Stimulated activated CD4-positive, alpha-beta T cell treated with anti-CD3 and anti-CD28 coated beads, Interleukin-12 subunit alpha, Interleukin-12 subunit beta, amount 100 ng/mL, for 4 hours (primary cell): Measurements from ENCODE around the gene LCLAT1.

Experiments
- DNase-seq: peaks from one replicate; pipeline ENCODE4 v3.0.0-alpha.2; 2020

Gene LCLAT1

DNA sequence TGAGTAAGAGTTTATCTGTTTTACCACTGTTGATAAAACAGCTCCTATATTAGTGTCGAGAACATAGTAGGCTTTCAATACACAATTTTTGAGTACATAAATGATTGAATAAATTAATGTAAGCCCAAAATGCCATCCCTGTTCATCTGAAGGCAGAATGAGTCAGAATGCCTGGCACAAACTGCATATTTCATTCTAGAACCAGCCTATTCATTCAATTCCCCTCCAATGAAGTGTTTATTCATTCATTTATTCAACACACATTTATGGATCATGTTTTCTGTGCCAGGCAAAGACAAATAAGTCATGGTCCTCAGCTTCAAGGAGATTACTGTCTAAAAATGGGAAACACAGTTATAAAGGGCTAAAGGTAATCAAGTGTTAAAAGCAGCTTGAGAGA lies 22.8 kb upstream of the LCLAT1 start:
- DNase-seq: no peak

DNA sequence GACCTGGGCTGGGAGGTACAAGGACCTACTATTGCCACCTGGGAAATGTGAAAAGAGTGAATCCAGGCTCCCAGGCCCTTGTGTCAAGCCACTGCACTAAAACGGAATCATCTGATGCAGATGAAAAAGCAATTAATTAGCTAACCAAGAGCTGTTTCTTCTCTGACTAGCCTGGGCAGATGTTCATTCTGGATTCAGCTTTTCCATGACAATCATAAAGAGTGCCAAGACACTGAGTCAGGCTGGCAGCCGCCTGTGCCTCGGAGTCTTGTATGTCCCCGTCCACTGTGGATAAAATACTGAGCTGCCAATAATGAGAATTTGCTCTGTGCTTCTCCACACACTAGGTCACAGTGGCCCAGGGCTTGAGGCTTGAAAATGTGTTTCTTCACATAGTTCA lies 21.7 kb upstream of the LCLAT1 start:
- no peak for DNase-seq

DNA sequence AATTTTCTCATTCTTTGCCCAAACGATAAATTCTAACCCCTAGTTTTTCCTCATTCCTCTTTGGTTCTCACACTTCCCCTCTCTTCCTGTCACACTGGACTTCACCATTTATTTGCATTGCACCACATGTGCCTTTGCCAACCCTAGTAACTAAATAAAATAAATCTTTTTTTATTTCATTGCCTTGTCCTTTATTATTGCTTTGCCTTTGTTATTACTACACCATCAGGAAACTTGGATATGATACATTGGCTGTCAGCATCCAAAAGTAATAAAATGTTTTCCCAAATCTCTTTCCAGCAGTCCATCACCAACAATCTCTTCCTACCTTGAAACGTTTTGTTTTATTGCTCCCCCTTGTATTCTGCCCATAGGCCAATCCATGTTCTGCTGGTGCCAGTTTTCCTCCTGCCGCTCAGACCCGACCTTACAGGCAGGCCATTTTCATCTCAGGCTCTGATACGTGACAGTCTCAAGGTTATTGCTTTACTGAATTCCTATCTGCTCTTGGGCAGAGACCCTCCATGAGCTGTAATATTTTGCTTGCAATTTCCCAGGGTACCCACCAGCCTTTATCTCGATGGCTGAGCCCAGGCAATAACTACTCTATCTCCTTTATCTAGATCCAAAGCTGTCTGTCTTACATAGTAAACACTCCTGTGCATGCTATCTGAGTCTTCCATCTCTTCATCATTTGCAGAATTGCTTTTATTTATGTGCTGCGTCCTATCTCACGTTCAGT lies 19.3 kb upstream of the LCLAT1 start:
- no peak for DNase-seq

DNA sequence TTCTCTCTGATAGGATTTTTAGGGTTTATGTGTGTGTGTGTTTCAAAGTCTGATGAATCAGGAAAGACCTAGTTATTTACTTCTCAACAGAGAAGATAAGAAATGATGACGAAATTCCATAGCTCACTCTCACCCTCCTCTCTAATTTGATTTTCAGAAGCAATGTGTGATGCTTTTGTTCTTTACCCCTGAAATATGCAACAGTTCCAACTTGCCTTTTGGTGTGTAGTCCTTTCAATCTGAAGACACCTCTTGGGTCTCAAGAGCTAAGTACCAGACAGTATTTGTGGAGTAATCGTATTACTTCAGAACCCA lies 18.7 kb upstream of the LCLAT1 start:
- DNase-seq: no peak

DNA sequence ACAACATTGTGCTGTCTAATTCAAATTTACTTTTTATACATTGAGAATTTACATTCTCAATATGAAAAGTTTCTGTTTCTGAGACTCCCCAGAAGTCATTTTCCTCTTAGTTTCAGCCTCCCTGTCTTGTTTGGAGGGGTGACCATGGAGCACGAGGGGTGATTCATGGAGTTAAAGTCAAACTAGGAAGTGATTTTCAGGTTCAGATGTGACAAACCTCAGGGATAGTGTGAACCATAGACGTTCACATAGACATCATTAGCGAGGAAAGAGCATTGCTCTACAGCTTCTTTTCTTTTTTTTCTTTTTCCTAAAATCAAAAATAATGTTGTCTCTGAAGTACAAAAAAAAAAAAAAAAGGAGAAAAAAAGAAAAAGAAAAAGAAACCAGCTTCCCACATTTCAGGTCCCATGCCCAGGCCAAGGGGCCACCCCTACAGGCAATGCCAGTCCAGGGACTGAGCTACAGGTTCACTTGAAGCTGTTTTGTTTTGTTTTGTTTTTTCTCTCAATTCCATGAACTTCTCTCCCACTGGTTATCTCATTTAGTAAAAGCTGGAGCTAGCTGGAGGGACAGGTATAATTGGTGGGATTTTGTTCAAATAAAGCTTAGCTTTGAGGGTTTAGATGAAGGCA lies 18.1 kb upstream of the LCLAT1 start:
- DNase-seq: no peak

DNA sequence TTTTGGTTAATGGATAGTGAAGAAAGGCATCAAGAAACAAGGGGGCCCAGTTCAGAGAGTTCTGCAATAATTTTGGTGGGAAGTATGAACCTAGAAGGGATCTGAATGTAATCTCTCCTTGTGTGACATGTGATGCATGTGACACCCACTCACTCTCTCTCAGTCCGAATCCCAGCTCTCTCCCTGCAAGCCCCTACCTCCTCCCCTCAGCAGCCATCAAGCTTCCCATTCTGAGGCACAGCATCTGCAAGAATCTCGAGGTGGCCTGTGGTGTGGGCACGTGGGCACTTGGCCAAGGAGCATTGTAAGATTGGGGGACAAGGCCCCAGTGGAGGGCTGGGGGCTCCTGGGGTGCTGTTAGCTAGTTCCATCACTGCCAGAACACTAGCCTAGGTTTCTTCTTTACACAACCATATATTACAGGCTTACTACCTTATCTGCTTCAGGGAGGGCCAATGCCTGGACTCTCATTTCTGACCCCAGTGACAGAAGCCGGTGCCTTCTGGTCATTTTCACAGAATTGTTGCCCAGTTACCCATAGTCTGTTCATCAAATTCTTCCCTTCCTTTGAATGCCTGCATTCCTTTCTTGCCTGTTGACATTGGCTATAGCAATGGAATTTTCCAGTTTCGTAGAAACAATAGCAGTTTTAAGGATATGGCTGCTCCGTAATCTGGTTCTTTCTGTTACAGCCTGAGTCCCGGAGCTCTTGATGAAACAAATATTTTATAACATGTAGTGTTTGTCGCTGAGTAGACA lies 13.3 kb upstream of the LCLAT1 start:
- no peak for DNase-seq

DNA sequence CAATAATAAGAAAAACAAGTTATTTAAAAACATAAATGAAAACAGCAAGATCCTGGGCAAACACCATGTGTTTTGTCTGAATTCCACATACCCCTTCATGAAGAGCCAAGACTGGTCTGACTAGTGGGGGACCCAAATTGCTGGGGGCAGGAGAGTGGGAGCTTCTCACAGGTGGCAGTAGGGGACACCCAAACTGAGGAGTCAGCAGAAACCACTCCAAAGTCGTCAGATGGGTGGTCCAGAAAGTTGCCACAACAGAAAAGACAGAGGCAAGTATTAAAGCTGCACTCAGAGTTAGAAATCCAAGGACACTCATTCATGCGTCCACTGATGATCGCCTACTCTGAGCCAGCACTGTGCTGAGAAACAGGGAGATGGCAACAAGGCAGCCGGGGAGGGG lies 12.3 kb upstream of the LCLAT1 start:
- no peak for DNase-seq

DNA sequence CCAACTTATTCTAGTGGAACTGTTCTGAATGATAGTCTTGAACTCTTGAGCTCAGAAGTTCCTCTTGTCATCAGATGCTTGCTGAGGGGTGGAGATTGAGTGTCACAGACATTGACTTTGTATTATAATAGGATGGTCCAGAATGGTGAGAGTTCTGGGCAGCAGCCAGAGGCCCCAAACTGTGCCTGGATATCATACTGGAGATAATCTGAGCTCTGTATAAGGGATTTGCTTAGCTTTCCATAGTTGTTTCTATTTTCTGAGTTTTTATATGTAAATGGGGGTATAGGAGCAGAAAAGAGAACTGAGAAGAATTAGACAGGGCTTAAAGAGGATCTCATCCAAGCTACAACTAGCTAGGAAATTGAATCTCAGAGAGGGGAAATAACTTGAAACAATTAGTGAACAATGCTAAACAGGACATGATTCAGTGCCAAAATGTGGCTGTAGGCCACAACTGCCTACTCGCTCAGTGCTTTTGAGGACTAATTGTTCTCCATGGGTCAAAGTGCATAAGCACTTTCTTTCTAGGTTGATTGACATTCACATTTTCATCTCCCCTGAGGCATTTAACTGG lies 10.1 kb upstream of the LCLAT1 start:
- DNase-seq: no peak

DNA sequence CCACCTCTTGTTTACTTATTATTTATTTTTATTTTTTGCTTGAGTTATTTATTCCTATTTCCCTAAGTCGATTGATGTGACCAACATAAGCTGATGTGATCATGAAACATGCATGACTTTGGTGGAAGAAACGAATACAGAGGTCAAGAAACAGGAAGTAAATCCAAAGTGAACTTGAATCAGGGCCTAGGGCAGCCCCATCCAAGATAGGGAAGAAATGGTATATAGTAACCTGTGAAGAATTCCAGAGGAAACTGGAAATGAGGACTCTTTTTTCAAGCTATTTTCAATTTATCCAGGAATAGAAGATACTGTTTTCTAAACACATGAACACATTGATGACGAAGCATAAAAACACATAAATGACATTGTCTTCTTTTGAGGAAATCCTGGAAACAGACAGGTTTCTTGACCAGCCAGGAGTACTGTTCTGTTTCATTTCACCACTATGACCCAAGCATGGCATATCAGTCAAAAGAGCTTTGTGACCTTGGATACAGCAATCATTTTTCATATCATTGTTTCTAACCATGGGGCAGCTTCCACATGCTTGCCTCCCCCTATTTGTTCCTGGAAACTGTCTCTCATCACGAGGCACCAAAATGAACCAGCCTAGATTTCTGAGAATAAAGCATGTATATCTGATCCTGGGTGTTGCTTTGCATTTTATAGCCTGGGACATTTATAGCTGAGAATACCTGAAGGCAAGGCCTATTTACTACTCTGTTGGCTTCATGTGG lies 9.1 kb upstream of the LCLAT1 start:
- DNase-seq: no peak

DNA sequence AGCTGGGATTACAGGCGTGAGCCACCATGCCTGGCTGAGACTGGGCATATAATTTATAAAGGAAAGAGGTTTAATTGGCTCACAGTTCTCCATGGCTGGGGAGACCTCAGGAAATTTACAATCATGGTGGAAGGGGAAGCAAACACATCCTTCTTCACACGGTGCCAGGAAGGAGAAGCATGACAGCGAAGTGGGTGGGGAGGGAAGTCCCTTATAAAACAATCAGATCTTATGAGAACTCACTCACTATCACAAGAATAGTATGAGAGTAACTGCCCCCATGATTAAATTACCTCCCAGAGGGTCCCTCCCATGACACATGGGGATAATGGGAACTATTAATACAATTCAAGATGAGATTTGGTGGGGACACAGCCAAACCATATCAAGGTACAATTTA lies 7.8 kb upstream of the LCLAT1 start:
- DNase-seq: no peak

DNA sequence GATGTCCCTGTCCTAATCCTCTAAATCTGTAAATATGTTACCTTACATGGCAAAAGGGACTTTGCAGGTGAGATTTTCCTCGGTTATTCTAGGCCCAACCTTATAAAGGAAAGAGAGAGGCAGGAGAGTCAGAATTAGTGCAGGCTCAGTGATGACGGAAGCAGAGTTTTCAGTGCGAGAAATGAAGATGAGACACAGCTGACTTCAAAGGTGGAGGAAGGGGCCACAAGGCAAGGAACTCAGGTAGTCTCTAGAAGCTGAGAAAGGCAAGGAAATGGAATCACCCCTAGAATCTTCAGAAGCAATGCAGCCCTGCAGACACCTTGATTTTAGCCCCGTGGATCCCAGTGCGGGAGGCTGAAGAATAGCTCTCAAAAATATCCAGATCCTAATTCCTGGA lies 7.2 kb upstream of the LCLAT1 start:
- DNase-seq: no peak

DNA sequence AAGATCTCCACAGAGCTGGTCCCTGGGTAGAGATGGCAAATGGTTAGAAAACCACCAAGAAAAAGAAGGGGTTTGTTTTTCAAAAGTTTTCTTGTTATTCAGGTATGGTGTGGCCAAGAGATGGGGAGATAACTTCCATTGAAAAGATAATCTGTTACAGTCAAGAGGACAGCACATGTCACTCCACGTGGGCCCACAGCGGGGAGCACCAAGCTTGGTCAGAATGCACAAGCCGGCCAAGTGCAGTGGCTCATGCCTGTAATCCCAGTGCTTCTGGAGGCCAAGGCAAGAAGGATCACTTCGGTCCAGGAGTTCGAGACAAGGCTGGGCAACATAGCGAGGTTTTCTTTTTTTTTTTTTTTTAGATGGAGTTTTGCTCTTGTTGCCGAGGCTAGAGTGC lies 6.0 kb upstream of the LCLAT1 start:
- no peak for DNase-seq

DNA sequence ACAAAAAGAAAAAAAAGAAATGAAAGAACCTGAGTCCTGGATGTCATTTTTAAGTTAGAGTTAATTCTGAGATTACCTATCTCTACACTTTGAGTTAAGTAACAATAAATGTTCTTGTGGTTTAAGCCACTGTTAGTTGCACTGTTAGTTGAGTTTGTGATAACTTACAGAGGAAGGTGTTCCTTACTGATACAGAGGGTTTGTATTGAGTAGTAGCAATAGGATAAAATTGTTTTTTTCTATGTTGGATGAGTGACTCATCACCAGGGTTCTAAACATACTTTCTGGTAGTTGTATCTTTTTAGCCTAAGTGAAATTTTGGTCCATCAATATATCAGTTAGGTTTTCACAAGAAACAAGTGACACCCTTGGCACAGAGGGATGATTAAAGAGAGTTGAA lies 4.0 kb upstream of the LCLAT1 start:
- no peak for DNase-seq

DNA sequence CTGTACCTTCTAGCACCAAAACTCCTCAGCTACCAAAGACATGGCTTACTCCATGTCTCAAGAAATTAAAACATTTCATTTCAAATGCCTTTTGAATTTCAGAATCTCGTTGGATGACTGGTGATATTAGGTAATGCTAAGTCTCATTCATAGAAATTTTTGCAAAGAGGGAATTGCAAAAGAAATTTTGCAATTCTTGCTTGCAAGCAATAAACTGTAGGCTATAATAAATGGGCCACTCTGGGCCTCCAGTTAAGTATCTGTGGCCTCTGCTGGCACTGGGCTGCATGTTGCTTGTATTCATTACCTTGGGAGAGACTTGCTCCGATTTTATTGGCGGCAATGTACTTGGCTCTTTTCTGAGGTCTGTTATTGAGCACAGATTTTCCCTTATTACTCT lies 2.8 kb upstream of the LCLAT1 start:
- no peak for DNase-seq

DNA sequence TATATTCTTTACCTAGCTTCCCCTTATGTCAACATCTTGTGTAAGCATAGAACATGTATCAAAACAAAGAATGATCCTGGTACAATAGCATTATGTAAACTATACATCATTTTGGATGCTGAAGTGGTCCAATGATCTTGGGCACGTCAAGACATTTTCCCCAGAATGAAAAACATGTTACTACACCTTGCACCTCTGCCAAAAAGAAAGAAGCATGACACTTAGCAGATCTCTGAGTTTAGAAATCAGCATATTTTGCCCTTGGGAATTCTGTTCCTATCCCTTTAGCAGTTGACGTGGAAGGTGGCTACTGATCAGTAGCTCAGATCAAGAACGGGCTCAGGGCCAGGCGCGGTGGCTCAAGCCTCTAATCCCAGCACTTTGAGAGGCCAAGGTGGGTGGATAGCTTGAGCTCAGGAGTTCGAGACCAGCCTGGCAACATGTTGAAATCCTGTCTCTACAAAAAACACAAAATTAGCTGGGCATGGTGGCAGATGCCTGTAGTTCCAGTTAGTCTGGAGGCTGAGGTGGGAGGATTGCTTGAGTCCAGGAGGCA lies 1.7 kb upstream of the LCLAT1 start:
- no peak for DNase-seq

DNA sequence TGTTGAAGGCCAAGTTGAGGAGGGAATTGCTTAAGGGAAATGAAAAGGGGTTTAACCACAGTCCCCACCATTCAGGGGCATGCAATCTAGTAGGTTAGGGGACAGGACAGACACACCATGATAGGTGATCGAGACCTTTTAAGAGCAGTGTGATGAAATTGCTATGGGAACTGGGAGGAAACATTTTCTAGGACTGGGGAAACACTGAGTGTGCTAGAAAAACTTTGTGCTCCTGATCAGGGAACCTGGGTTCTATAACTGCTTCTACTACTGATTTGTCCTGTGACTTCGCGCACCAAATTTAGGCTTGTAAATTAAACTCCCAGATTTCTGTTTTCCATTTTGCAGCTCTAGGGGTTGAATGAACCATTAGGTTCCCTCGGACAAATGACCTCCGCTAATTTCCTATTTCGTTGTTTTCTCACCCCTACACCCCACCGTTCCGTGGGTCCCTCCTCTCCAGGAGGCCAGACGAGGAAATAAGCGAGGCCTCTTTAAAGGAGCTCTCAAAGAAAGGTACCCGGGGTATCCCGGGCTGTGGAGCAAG lies 371 bp upstream of the LCLAT1 start:
- no peak for DNase-seq

DNA sequence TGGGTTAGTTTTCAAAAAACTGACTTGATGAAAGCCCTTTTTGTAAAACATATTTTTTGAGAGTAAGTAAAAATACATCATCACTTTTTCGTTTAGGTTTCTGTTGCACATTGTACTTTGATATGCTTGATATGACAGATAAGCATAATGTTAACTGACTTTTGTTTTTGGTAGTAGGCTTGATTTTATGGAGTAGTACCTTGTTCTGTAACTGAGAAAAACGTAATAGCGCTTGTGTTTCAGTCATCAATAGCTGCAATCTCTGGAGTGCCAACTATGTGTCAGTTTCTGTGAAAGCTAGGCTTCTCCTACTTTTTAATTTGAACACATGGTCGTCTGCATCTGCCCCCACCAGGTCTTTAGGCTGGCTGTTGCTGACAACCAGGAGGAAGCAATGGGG lies 1.3 kb downstream of the LCLAT1 start:
- DNase-seq: no peak

DNA sequence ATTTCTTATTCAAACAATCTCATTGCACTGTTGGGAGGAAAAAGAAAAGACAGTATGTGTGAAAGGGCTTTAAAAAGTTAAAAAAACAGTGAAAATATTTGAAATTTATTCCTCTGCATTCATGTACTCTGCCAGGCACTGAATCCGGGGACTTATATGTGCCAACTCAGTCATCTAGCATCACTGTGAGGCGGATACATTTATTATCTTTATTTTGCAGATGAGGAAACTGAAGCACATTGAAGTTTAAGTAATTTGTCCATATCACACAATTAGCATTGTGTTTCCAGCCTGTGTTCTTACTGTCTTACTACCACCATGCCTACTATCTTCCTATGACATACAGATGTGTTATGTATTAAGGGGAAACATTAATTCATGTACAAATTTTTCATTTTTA lies 1.8 kb downstream of the LCLAT1 start:
- no peak for DNase-seq

DNA sequence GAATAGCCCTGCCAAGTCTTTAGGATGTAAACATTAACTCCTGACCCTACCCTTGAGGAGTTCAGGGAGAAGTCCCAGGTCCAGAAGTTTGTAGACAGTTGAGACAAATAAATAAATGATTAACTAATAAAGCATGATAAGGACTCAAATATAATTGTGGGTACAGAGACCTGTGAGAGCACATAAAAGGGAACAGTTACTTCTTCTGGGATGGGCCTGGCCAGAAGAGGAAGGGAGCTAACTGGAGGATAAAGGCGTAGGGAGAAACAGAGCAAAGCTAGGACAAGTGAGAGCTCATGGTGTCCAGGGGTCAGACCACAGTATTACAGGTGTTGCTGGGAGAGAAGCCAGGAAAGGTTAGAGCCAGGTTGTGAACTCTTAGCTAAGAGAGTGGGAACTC lies 3.0 kb downstream of the LCLAT1 start:
- DNase-seq: no peak

DNA sequence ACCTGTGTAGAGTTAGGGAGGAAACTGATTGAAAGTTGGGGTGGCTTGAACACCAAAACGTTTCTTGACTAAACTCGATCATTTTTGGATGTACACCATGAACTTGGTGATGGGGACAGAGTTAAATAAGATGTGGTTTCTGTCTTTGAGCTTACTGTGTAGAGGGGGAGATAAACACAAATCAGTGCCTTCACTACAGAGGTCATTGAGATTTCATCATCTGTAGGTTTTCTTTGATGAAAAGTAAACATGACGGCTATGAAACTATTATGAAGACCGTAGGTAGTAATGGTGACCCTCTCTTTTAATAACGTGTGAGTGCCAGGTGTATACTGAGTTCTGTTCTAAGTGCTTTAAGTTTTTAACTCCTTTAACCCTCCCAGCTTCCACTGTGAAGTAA lies 6.5 kb downstream of the LCLAT1 start:
- no peak for DNase-seq

DNA sequence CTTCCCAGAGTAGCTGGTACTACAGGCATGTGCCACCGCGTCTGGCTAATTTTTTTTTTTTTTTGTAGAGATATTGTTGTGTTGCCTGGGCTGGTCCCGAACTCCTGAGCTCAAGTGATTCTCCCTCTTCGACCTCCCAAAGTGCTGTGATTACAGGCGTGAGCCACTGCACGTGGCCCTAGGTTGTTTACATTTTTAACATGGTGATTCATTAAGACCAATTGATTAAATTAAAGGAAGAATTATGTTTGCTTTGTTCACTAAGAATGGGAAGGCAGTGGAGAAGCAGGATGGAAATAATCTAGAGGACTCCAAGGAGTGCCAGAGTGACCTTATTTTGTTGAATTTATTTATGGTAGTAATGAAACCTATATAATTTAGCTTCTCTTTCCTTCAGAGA lies 7.5 kb downstream of the LCLAT1 start:
- DNase-seq: no peak

DNA sequence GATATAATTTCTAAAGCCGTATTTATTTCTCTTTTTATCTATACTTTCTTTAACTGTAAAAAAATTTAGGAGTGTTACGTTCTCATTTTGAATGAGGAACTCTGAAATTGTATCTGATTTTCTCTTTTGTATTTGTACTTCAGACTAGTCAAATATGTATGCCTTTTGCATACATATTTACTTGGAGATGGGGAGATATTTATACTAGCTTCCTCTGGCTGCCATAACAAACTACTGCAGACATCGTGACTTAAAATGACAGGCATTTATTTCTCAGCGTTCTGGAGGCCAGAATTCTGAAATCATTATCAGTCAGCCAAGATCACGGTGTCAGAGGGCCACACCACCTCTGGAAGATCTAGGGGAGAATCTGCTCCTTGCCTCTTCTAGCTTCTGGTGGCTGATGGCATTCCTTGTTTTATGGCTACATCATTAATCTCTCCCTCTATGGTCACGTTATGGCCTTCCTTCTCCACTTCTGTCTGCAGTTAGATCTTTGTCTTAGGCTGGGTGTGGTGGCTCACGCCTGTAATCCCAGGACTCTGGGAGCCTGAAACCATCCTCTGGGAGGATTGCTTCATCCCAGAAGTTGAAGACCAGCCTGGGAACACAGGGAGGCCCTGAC lies 8.2 kb downstream of the LCLAT1 start:
- no peak for DNase-seq
